HepG2 (cell line): ENCODE data around the gene LLGL2. TPM values are rescaled to one million over a fixed set of nuclear protein-coding genes. Genes with fewer than 3 reads are reported as not detected.

ENCODE experiments used
- AGO1 ChIP-seq: fragments of 200-400 bp; formaldehyde crosslinking; IDR thresholded peaks from 2 replicates; pipeline ENCODE4 v1.6.1; 2017; ENCODE audit warnings: mild to moderate bottlenecking, low read depth, low read length, moderate library complexity; ENCODE audit not compliant: poor library complexity, severe bottlenecking
- EED ChIP-seq: sonication (generic); formaldehyde crosslinking; IDR thresholded peaks from 2 replicates; pipeline ENCODE4 v1.5.0; 2020; ENCODE audit warnings: mild to moderate bottlenecking, missing genetic modification reagents
- ELF3 ChIP-seq: IDR thresholded peaks from 2 replicates; pipeline ENCODE4 v1.6.1; 2016; ENCODE audit warnings: missing genetic modification reagents, missing compliant biosample characterization
- GATA4 ChIP-seq: sonication (generic); IDR thresholded peaks from 2 replicates; pipeline ENCODE4 v1.6.1; 2016; ENCODE audit warnings: antibody characterized with exemption, low read depth, borderline replicate concordance
- KAT2B ChIP-seq: fragments of 150-350 bp; IDR thresholded peaks from 2 replicates; pipeline ENCODE4 v1.6.1; 2014; ENCODE audit warnings: low read depth, low read length, borderline replicate concordance
- MTF1 ChIP-seq: sonication (generic); formaldehyde crosslinking; IDR thresholded peaks from 2 replicates; pipeline ENCODE4 v1.5.0; 2020; ENCODE audit warnings: missing genetic modification reagents
- NBN ChIP-seq: fragments of 450-650 bp; conservative IDR thresholded peaks from 2 replicates; pipeline ENCODE4 v1.6.1; 2017
- PRDM15 ChIP-seq: sonication (generic); formaldehyde crosslinking; IDR thresholded peaks from 2 replicates; pipeline ENCODE4 v1.4.0; 2020; ENCODE audit warnings: missing genetic modification reagents
- SIN3A ChIP-seq: IDR thresholded peaks from 2 replicates; pipeline ENCODE4 v1.6.1; 2011; ENCODE audit warnings: low read depth, mild to moderate bottlenecking, control low read depth, low read length, borderline replicate concordance
- ZNF274 ChIP-seq: sonication (generic); formaldehyde crosslinking; IDR thresholded peaks from 2 replicates; pipeline ENCODE4 v1.5.1; 2020; ENCODE audit warnings: mild to moderate bottlenecking, missing genetic modification reagents
- ZNF335 ChIP-seq: sonication (generic); formaldehyde crosslinking; IDR thresholded peaks from 2 replicates; pipeline ENCODE4 v1.4.0; 2020; ENCODE audit warnings: missing genetic modification reagents
- ZNF441 ChIP-seq: sonication (generic); formaldehyde crosslinking; IDR thresholded peaks from 2 replicates; pipeline ENCODE4 v1.7.0; 2021; ENCODE audit warnings: missing genetic modification reagents, borderline replicate concordance
- ZNF530 ChIP-seq: sonication (generic); formaldehyde crosslinking; IDR thresholded peaks from 2 replicates; pipeline ENCODE4 v1.5.0; 2020; ENCODE audit warnings: low read depth, mild to moderate bottlenecking, missing genetic modification reagents
- ZNF616 ChIP-seq: sonication (generic); formaldehyde crosslinking; IDR thresholded peaks from 2 replicates; pipeline ENCODE4 v1.5.0; 2020; ENCODE audit warnings: low read depth, mild to moderate bottlenecking, missing genetic modification reagents
- ZNF800 ChIP-seq: sonication (generic); formaldehyde crosslinking; IDR thresholded peaks from 2 replicates; pipeline ENCODE4 v1.4.0; 2020; ENCODE audit warnings: missing genetic modification reagents
- ZNF83 ChIP-seq: sonication (generic); formaldehyde crosslinking; IDR thresholded peaks from 2 replicates; pipeline ENCODE4 v1.4.0; 2020; ENCODE audit warnings: missing genetic modification reagents, mild to moderate bottlenecking, borderline replicate concordance
- polyA plus RNA-seq, 8 experiments: library from polyadenylated mRNA; depleted of rRNA in 3 of 8; stranded (reverse) in 7 of 8; unstranded in 1 of 8; fragments of >200 nt; fragmentation: Illumina TruSeq in 4 of 8; extraction: Trizol in 4 of 8; gene quantifications; 2 replicates each; pipeline versions ENCODE4 v1.2.1 to v1.2.3, GENCODE V29; 2011 to 2016; ENCODE audit warnings: low read depth in 4 of 8, missing spikeins in 1 of 8, mixed read lengths in 1 of 8; ENCODE audit not compliant: insufficient read depth in 1 of 8
- total RNA-seq, 5 experiments: library from RNA; depleted of rRNA; stranded (reverse); fragments of >200 nt; fragmentation: Illumina TruSeq; extraction: Trizol; gene quantifications; 2 replicates each; pipeline ENCODE4 v1.2.3, GENCODE V29; 2016; ENCODE audit warnings: low read depth in 1 of 5
- TF ChIP-seq, protein P1 (sequence below), 2 experiments: fragments of 450-650 bp in 1 of 2; sonication (generic) in 1 of 2; formaldehyde crosslinking; IDR thresholded peaks; 2 replicates each; pipeline versions ENCODE4 v1.5.0 to v1.8.0; 2020 to 2022; ENCODE audit warnings: mild to moderate bottlenecking in 1 of 2, missing genetic modification reagents in 1 of 2
- TF ChIP-seq, protein P2 (sequence below): sonication (generic); formaldehyde crosslinking; conservative IDR thresholded peaks from 2 replicates; pipeline ENCODE4 v1.5.0; 2020; ENCODE audit warnings: missing genetic modification reagents
- TF ChIP-seq, protein P3 (sequence below): sonication (generic); formaldehyde crosslinking; IDR thresholded peaks from 2 replicates; pipeline ENCODE4 v1.4.0; 2020; ENCODE audit warnings: missing genetic modification reagents
- TF ChIP-seq, protein P4 (sequence below): sonication (generic); formaldehyde crosslinking; IDR thresholded peaks from 2 replicates; pipeline ENCODE4 v1.4.0; 2020; ENCODE audit warnings: missing genetic modification reagents; ENCODE audit errors: not compliant biosample characterization

Gene LLGL2
- total and polyA plus RNA-seq, 2 of the 13 experiments (the other 11 are each of a cell fraction or from before 2014, with no cell fraction given): 83.0 to 86.7 TPM

DNA sequence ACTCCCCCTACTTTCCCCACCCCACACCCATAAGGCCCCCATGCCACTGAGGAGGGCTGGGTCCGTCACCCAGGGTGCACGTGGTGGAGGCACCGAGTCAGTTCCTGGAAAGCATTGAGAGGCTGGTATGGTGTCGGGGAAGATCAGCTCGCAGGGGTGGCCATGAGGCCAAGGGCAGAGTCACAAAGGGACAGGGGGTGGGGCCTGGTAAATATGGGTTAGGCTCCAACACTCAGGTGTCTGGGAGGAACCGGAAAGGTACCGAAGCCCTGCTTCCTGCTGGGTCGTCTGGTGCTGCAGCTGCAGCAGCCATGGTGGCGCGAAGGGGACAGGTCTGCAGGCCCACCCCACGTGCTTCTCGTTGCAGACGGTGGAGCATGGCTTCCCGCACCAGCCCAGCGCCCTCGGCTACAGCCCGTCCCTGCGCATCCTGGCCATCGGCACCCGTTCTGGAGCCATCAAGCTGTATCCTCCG lies 30.2 kb downstream of the LLGL2 start (continued):
- TF ChIP-seq, protein P1, sequence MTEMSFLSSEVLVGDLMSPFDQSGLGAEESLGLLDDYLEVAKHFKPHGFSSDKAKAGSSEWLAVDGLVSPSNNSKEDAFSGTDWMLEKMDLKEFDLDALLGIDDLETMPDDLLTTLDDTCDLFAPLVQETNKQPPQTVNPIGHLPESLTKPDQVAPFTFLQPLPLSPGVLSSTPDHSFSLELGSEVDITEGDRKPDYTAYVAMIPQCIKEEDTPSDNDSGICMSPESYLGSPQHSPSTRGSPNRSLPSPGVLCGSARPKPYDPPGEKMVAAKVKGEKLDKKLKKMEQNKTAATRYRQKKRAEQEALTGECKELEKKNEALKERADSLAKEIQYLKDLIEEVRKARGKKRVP (CRISPR knock-in tag; IDR thresholded peaks at IDR 0.05): no peak
- TF ChIP-seq ZNF530 (CRISPR knock-in tag) (no peak), ZNF83 (no peak), KAT2B (no peak), ZNF616 (CRISPR knock-in tag) (no peak), PRDM15 (CRISPR knock-in tag) (no peak), ZNF441 (CRISPR knock-in tag) (no peak), EED (no peak), ZNF800 (no peak), SIN3A (no peak), NBN (no peak), GATA4 (no peak), ZNF274 (CRISPR knock-in tag) (no peak), ELF3 (CRISPR knock-in tag) (peak; percentile 33; the same call in 1 of the 2 replicates), ZNF335 (no peak), AGO1 (no peak), MTF1 (CRISPR knock-in tag) (no peak)
- TF ChIP-seq, protein P2, sequence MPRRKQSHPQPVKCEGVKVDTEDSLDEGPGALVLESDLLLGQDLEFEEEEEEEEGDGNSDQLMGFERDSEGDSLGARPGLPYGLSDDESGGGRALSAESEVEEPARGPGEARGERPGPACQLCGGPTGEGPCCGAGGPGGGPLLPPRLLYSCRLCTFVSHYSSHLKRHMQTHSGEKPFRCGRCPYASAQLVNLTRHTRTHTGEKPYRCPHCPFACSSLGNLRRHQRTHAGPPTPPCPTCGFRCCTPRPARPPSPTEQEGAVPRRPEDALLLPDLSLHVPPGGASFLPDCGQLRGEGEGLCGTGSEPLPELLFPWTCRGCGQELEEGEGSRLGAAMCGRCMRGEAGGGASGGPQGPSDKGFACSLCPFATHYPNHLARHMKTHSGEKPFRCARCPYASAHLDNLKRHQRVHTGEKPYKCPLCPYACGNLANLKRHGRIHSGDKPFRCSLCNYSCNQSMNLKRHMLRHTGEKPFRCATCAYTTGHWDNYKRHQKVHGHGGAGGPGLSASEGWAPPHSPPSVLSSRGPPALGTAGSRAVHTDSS (CRISPR knock-in tag): no peak
- TF ChIP-seq, protein P3, sequence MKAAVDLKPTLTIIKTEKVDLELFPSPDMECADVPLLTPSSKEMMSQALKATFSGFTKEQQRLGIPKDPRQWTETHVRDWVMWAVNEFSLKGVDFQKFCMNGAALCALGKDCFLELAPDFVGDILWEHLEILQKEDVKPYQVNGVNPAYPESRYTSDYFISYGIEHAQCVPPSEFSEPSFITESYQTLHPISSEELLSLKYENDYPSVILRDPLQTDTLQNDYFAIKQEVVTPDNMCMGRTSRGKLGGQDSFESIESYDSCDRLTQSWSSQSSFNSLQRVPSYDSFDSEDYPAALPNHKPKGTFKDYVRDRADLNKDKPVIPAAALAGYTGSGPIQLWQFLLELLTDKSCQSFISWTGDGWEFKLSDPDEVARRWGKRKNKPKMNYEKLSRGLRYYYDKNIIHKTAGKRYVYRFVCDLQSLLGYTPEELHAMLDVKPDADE (CRISPR knock-in tag): no peak
- TF ChIP-seq, protein P4, sequence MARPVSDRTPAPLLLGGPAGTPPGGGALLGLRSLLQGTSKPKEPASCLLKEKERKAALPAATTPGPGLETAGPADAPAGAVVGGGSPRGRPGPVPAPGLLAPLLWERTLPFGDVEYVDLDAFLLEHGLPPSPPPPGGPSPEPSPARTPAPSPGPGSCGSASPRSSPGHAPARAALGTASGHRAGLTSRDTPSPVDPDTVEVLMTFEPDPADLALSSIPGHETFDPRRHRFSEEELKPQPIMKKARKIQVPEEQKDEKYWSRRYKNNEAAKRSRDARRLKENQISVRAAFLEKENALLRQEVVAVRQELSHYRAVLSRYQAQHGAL (CRISPR knock-in tag): no peak
